SK-N-SH (cell line): ENCODE results near the gene SMAD5. TPM values are rescaled to one million over a fixed set of nuclear protein-coding genes. Genes with fewer than 3 reads are reported as not detected.

ENCODE experiments used
- CTCF ChIA-PET: fragments of 300-600, 350-600 bp; formaldehyde crosslinking; extraction: SDS; loops from one replicate; lab custom pipeline; 2021; lab: Yijun Ruan, JAX
- POLR2A ChIA-PET: fragments of 350-600 bp; sonication (Branson Sonifier 250); formaldehyde crosslinking; extraction: SDS; loops from one replicate; lab custom pipeline; 2020; ENCODE audit warnings: antibody characterized with exemption, inconsistent platforms; lab: Yijun Ruan, JAX
- DNase-seq: peaks from one replicate; pipeline ENCODE4 v3.0.0; 2012
- H2AFZ ChIP-seq: fragments of 200-600 bp; sonication (generic); 2 replicates; pipeline ENCODE4 v1.8.1; 2016; ENCODE audit warnings: antibody characterized with exemption, mild to moderate bottlenecking, low read depth
- H3F3A ChIP-seq: fragments of 200-600 bp; sonication (generic); replicated peaks from 2 replicates; pipeline ENCODE3; 2016; ENCODE audit warnings: antibody characterized with exemption, mild to moderate bottlenecking; ENCODE audit not compliant: insufficient read depth
- H3K27ac ChIP-seq, 2 experiments: fragments of 200-500 bp in 1 of 2; fragments of 200-600 bp in 1 of 2; sonication (Bioruptor generic) in 1 of 2; sonication (generic), shearing (Covaris generic) in 1 of 2; 2 replicates each; pipeline versions ENCODE4 v1.5.1 to v1.6.1; 2014 to 2016; ENCODE audit warnings: low read depth in 2 of 2, inconsistent platforms in 1 of 2, low read length in 1 of 2, mild to moderate bottlenecking in 1 of 2, mixed read lengths in 1 of 2
- H3K27me3 ChIP-seq: fragments of 200-600 bp; sonication (generic), shearing (Covaris generic); 2 replicates; pipeline ENCODE4 v1.6.1; 2016; ENCODE audit warnings: mixed run types; ENCODE audit not compliant: insufficient read depth
- H3K36me3 ChIP-seq, 2 experiments: fragments of 200-500 bp in 1 of 2; fragments of 200-600 bp in 1 of 2; sonication (Bioruptor generic) in 1 of 2; sonication (generic) in 1 of 2; replicated peaks in 1 of 2; 2 replicates each; pipeline versions ENCODE3 to v1.5.1; 2014 to 2016; ENCODE audit warnings: low read length in 1 of 2, mild to moderate bottlenecking in 1 of 2; ENCODE audit not compliant: insufficient read depth in 2 of 2, control insufficient read depth in 1 of 2
- H3K4me1 ChIP-seq, 2 experiments: fragments of 200-500 bp in 1 of 2; fragments of 200-600 bp in 1 of 2; sonication (Bioruptor generic) in 1 of 2; sonication (generic), shearing (Covaris generic) in 1 of 2; 2 replicates each; pipeline versions ENCODE4 v1.5.1 to v1.6.1; 2014 to 2016; ENCODE audit warnings: low read depth in 1 of 2, low read length in 1 of 2, mixed run types in 1 of 2; ENCODE audit not compliant: insufficient read depth in 2 of 2, control insufficient read depth in 1 of 2
- H3K4me2 ChIP-seq: fragments of 200-600 bp; sonication (generic), shearing (Covaris generic); 2 replicates; pipeline ENCODE4 v1.6.1; 2017; ENCODE audit warnings: mixed run types
- H3K4me3 ChIP-seq, 2 experiments: fragments of 200-500 bp in 1 of 2; fragments of 200-600 bp in 1 of 2; sonication (Bioruptor generic) in 1 of 2; sonication (generic), shearing (Covaris generic) in 1 of 2; 2 replicates each; pipeline versions ENCODE4 v1.5.1 to v1.8.1; 2014 to 2016; ENCODE audit warnings: low read depth in 2 of 2, inconsistent platforms in 1 of 2, low read length in 1 of 2, mild to moderate bottlenecking in 1 of 2, mixed read lengths in 1 of 2, moderate library complexity in 1 of 2
- H3K79me2 ChIP-seq: fragments of 200-600 bp; sonication (generic); 2 replicates; pipeline ENCODE4 v1.8.1; 2017; ENCODE audit warnings: mild to moderate bottlenecking; ENCODE audit not compliant: insufficient read depth
- H3K9ac ChIP-seq: fragments of 200-600 bp; sonication (generic); 2 replicates; pipeline ENCODE4 v1.6.1; 2017; ENCODE audit warnings: mixed run types
- H3K9me2 ChIP-seq: fragments of 200-600 bp; sonication (generic); 2 replicates; pipeline ENCODE4 v1.6.1; 2017; ENCODE audit warnings: mixed run types
- H3K9me3 ChIP-seq: fragments of 200-600 bp; sonication (generic); 2 replicates; pipeline ENCODE4 v1.6.1; 2017; ENCODE audit warnings: mixed run types, mild to moderate bottlenecking, moderate library complexity
- H4K20me1 ChIP-seq: fragments of 200-600 bp; sonication (generic); 2 replicates; pipeline ENCODE4 v1.6.1; 2017; ENCODE audit warnings: mild to moderate bottlenecking, mixed run types; ENCODE audit not compliant: insufficient read depth
- CTCF ChIP-seq: fragments of 200-600 bp; sonication (generic); IDR thresholded peaks from 2 replicates; pipeline ENCODE4 v1.6.1; 2017; ENCODE audit warnings: antibody characterized with exemption, mild to moderate bottlenecking, moderate library complexity
- ELF1 ChIP-seq: IDR thresholded peaks from 2 replicates; pipeline ENCODE4 v1.4.0; 2012
- EP300 ChIP-seq, 2 experiments: IDR thresholded peaks; 2 replicates each; pipeline versions ENCODE4 v1.4.0 to v1.6.1; 2012; ENCODE audit warnings: borderline replicate concordance in 1 of 2, low read depth in 1 of 2, low read length in 1 of 2
- EZH2phosphoT487 ChIP-seq: fragments of 200-600 bp; sonication (generic); IDR thresholded peaks from 2 replicates; pipeline ENCODE4 v1.6.1; 2017; ENCODE audit warnings: low read depth, mixed run types, mild to moderate bottlenecking, antibody characterized with exemption, moderate library complexity, borderline replicate concordance
- FOSL2 ChIP-seq: IDR thresholded peaks from 2 replicates; pipeline ENCODE4 v1.4.0; 2012; ENCODE audit warnings: low read depth, mild to moderate bottlenecking, moderate library complexity, borderline replicate concordance
- FOXJ3 ChIP-seq: sonication (generic); formaldehyde crosslinking; IDR thresholded peaks from 2 replicates; pipeline ENCODE4 v1.5.1; 2020; ENCODE audit warnings: mild to moderate bottlenecking, missing genetic modification reagents
- FOXM1 ChIP-seq: IDR thresholded peaks from 2 replicates; pipeline ENCODE4 v1.4.0; 2012; ENCODE audit warnings: low read depth, mild to moderate bottlenecking
- JUND ChIP-seq: IDR thresholded peaks from 2 replicates; pipeline ENCODE4 v1.4.0; 2012
- MAX ChIP-seq: IDR thresholded peaks from 2 replicates; pipeline ENCODE4 v1.4.0; 2012; ENCODE audit warnings: low read depth
- NRF1 ChIP-seq: IDR thresholded peaks from 2 replicates; pipeline ENCODE4 v1.6.1; 2012; ENCODE audit warnings: low read depth, mild to moderate bottlenecking, low read length
- RAD21 ChIP-seq: IDR thresholded peaks from 2 replicates; pipeline ENCODE4 v1.6.1; 2012; ENCODE audit warnings: mild to moderate bottlenecking, low read length
- RCOR1 ChIP-seq: fragments of 150-350 bp; IDR thresholded peaks from 2 replicates; pipeline ENCODE4 v1.6.1; 2017; ENCODE audit warnings: antibody characterized with exemption, low read length
- RXRA ChIP-seq: IDR thresholded peaks from 2 replicates; pipeline ENCODE4 v1.4.0; 2012; ENCODE audit warnings: low read depth, mild to moderate bottlenecking, borderline replicate concordance
- SMC3 ChIP-seq: IDR thresholded peaks from 2 replicates; pipeline ENCODE4 v1.6.1; 2012; ENCODE audit warnings: low read depth, low read length, improper control_type of control experiment
- TEAD4 ChIP-seq: IDR thresholded peaks from 2 replicates; pipeline ENCODE4 v1.4.0; 2012; ENCODE audit warnings: mild to moderate bottlenecking, borderline replicate concordance; ENCODE audit not compliant: insufficient read depth
- ZBTB33 ChIP-seq: IDR thresholded peaks from 2 replicates; pipeline ENCODE4 v1.4.0; 2012; ENCODE audit warnings: low read depth, borderline replicate concordance
- WGBS: methylation state at CpG from one replicate; pipeline ENCODE4 v1.1.6; 2017; ENCODE audit warnings: low lambda C conversion rate; 5-methylcytosine and 5-hydroxymethylcytosine counted together
- polyA plus RNA-seq, 3 experiments: library from polyadenylated mRNA; depleted of rRNA; stranded (reverse); fragments of >200 nt; gene quantifications; 2 replicates each; pipeline ENCODE4 v1.2.3, GENCODE V29; 2012
- TF ChIP-seq, protein P1 (sequence below): IDR thresholded peaks from 2 replicates; pipeline ENCODE4 v1.4.0; 2012; ENCODE audit warnings: low read depth, borderline replicate concordance

SMAD5 gene
- polyA plus RNA-seq, 1 of the 3 experiments (the other 2 are of a cell fraction), result 26.9 TPM

DNA sequence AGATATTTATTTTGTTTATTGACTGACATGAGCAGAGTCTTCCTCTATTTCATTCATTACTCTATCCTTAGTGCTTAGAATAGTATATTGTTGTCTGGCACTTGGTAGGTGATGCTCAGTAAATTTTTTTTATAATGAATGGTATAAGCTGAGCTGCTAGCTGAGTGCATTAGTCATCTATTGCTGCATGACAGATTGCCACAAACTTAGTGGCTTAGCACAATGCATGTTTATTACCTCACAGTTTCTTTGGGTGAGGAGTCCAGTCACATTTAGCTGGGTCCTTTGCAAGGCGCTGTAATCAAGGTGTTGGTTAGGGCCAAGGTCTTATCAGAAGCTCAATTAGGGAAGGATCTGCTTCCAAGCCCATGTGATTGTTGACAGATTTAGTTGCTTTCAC lies 23.1 kb downstream of the SMAD5 start:
- CTCF ChIA-PET, result interaction anchor here (1.8 kb wide), 1 partner anchor 18 kb away, joined by 6 read pairs; no protein-coding TSS in a partner anchor
- DNase-seq, result no peak
- POLR2A ChIA-PET, result no interaction called here
- H4K20me1 ChIP-seq, result peaks cover 52% of the 10 kb centered on the region
- no peaks in the 10 kb centered on the region for H3K9me3 ChIP-seq
- no peak overlapping the region for H2AFZ ChIP-seq
- H3F3A ChIP-seq, result peaks cover 12% of the 10 kb centered on the region
- H3K9me2 ChIP-seq, result no peaks in the 10 kb centered on the region
- H3K27me3 ChIP-seq, result no peaks in the 10 kb centered on the region
- H3K4me1 ChIP-seq, result no peaks in the 10 kb centered on the region; a peak in 1 of 4 replicates
- H3K79me2 ChIP-seq, result peaks cover 99% of the 10 kb centered on the region
- peaks cover 73 to 78% of the 10 kb centered on the region in 2 experiments for H3K36me3 ChIP-seq
- H3K4me2 ChIP-seq, result no peak overlapping the region
- TF ChIP-seq MAX (no peak), ZBTB33 (no peak), SMC3 (no peak), FOXM1 (no peak), RCOR1 (no peak), ELF1 (no peak), TEAD4 (no peak), RAD21 (no peak), NRF1 (no peak), CTCF (no peak), FOSL2 (no peak), RXRA (no peak), JUND (no peak), EZH2phosphoT487 (no peak), EP300 (IDR thresholded peaks at IDR 0.05; ENCODE audit: borderline replicate concordance in 1 of 2, low read depth in 1 of 2, low read length in 1 of 2) (no peak), FOXJ3 (CRISPR knock-in tag) (no peak)
- TF ChIP-seq, protein P1, sequence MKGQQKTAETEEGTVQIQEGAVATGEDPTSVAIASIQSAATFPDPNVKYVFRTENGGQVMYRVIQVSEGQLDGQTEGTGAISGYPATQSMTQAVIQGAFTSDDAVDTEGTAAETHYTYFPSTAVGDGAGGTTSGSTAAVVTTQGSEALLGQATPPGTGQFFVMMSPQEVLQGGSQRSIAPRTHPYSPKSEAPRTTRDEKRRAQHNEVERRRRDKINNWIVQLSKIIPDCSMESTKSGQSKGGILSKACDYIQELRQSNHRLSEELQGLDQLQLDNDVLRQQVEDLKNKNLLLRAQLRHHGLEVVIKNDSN, result no peak
- 100% methylated on average over 1 of the region's 1 CpG for WGBS
- H3K27ac ChIP-seq, result no peak overlapping the region
- no peak overlapping the region for H3K9ac ChIP-seq
- no peak overlapping the region for H3K4me3 ChIP-seq
